HG03095 (cell line): ENCODE data around the gene HIPK2.

ENCODE experiments used
- ATAC-seq: cut with Tn5 transposase; IDR thresholded peaks from one replicate; pipeline ENCODE4 v1.9.1; 2021; ENCODE audit warnings: moderate library complexity; ENCODE audit not compliant: unreplicated experiment

Gene HIPK2

DNA sequence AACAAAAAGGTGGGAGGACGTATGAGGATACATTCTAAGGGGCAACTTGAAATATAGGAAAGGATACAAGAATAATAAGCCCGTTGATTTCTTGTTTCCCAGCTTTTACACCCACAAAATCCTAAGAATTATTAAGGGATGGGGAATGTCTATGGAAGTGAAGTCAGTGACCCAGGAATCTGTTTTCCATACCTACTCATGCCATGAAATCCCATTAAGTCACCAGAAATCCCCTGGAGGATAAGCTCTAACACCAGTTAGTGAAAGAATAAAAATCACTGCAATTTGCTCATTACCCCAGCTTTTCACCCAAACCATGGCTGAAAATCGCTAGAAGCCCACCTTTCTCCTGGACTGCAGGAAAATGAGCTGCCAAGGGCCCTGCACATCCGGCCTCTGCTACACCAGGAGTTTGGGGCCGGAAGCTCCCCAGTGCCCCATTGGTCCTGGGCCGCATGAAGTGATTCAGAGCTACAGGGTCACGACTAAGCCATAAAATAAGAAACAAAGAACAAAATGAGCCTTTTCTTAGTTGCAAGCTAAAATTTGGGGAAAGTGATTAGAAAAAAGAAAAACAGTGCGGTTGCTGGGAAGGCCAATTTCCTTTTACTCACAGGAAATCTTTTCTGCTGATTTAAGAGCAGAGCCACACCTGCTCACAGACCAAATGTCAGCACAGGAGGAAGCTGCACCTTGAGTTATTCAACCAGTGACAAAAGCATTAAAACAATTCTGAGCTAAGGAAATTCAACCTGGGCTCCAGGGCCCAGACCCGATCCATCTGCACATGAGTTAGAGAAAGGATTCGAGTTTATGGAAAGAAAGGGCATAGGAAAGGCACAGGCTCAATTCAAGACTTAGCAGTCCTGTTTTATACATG, 40.3 kb downstream of the HIPK2 start:
- ATAC-seq = no peak

GRCh38 chr7:139735912-139736595, 41.7 kb downstream of the HIPK2 start:
- ATAC-seq = no peak

DNA sequence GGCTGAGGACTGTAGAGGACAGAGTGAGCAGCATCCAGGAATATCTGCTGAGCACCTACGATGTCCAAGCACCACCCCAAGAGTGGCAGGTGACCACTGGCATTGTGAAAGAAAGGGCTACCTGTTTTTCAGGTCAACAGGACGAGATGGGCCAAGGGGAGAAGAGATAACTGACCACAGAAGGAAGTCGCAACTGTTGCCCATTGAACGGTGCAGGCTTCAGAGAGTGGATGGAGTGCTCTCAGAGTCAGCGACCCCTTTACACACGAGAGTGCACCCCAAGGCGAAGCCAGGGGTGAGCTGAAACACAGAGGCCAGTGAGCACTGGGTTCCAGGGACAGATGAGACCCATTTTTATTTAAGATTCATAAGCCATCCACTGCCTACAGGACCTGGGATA, 42.3 kb downstream of the HIPK2 start:
- ATAC-seq = no peak

DNA sequence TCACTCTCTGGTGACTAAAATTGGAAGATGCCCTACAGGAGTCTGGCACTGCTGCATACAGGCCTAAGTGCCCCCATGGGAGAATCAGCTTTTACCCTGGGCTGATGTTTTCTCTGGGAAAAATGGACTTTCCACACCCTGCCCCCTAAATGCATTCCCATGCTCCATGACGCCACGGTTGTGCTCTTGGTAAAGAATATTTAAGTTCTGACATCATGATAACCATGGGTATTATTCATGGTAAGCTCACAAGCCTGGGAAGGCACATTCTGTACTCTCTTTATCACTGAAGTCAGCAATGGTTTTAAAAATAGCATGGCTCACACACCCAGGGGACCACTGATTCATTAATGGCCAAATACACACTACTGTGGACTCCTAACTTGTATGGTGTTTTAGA, 43.4 kb downstream of the HIPK2 start:
- ATAC-seq = no peak

DNA sequence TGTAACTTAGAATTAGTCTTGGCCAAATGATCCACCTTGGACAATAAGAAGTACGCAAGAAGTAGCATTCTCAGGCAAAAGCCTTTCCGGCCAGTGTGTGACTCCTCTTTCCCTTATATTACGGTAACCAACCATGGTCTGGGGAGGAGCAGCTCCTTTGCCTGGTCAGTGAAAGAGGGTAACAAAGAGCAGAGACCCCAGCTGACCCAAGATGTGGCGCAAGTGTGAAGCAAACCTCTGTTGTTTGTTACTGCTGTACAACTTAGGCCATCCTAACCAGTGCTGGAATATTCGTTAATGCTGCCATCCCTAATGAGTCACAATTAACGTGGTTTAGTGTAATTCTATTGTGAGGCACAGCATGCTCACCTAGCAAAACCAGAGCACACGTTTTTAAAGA, 44.0 kb downstream of the HIPK2 start:
- ATAC-seq = no peak

DNA sequence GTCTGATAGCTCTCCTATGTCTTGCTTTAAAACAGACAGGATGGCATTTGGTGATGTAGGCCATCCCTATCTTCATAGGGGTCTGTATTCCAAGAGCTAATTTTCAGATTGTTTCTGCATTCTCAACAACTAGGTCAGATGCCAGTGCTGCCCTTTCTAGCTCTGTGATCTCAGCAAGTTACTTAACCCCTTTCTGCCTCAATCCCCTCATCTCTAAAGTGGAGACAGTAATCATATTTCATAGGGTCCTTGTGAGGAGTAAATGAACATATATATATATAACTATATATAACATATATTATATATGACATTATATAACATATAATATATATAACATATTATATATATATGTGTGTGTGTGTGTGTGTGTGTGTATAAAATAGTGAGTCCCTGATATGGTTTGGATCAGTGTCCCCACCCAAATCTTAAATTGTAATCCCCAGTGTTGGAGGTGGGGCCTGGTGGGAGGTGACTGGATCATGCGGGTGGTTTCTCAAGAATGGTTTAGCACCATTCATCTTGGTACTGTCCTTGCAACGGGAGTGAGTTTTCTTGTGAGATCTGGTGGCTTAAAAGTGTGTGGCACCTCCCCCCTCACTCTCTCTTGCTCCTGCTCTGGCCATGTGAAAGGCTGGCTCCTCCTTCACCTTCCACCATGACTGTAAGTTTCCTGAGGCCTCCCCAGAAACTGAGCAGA, 45.2 kb downstream of the HIPK2 start:
- no peak for ATAC-seq

DNA sequence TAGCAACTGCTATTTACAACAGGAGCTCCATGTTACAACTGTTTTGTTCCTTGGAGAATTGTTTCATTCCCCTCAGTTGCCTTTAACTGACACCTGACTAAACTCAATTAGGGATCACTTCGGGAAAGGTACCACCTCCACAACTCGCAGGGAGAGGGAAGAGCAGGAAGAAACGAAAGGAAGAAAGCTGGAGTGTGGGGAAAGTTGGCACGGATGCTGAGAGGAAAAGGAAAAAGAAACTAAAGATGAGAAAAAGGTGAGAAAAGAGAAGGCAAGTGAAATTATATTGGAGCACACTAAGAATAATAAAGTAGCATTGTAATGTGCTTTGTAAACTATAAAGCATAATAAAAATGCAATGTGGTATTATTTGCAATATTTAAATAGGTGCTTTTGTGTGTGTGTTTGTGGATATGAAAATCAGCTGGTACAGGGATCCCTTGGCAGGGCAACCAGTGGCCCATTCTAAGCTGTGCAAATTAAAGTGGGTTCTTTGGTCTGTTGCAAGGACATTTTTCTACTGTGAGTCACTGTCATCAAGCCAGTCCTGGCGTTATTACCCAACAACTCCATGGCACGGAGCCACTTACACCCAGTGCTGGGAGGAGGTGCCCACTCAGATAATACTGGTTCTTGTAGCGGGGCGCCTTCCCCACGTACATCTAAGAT, 45.9 kb downstream of the HIPK2 start:
- no peak for ATAC-seq

- ATAC-seq = peak; percentile 81
These were observed 46.8 kb downstream of the HIPK2 start for GRCh38 chr7:139730746-139731612.

GRCh38 chr7:139728203-139728602, 49.6 kb downstream of the HIPK2 start:
- ATAC-seq = no peak

- ATAC-seq = no peak
These were observed 50.6 kb downstream of the HIPK2 start for GRCh38 chr7:139727151-139727705.

DNA sequence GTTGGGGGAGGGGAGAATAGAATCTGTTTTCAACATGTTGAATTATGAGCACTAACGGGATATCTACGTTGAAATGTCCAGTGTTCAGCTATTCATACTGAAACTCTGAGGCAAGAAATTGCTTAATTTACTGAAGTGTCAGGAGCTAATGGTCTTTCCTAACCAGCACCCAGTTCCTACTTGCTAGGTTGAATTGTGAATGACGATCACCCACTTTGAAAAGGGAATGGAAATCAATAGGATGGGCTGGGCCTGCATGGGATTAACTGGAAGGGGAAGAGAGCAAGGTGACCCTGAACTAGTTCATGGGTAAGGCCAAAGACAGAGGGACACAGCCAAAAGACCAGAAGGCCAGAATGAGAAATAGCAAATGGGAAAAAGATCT, 51.3 kb downstream of the HIPK2 start:
- no peak for ATAC-seq

- ATAC-seq = no peak
These were observed 51.8 kb downstream of the HIPK2 start for GRCh38 chr7:139725858-139726484.

DNA sequence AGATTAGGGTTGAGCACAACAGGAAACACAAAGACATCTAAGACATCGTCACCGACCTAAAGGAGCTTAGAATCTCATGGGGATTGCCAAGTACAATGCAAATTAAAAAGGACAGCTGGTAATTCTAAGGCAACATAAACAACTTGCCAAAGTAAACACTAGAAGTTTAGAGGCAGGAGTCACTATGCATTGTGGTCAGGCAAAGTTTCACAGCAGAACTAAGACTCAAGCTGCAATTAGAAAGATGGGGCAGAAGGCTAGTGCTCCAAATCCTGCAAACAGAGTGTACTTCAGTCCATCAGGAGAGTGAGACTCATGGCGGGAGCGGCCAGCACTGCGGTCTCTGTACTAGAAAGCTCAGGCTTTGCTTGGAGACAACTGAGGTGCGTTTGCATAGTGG, 52.7 kb downstream of the HIPK2 start:
- ATAC-seq = peak; percentile 57

GRCh38 chr7:139722604-139723003, 55.2 kb downstream of the HIPK2 start:
- no peak for ATAC-seq

- ATAC-seq = no peak
These were observed 56.0 kb downstream of the HIPK2 start for GRCh38 chr7:139721821-139722220.

DNA sequence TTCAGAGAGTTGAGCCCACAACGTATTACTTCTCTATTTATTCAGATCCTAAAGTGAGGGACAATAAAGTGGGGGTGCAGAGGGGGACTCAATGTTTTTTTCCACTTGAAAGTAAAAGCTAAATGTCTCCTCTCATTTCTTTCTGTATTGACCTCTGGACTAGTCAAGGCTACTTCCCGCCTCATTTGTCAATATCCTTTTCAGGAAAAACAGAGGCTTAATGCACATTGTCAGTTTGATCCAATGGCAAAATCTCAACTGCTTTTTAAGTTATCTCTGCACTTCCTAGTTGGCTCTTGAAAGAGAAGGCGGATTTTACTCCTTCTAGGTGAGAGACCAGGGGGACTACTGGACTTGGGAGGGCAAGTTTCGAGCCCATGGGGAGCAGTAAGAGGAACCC, 56.4 kb downstream of the HIPK2 start:
- ATAC-seq = no peak

DNA sequence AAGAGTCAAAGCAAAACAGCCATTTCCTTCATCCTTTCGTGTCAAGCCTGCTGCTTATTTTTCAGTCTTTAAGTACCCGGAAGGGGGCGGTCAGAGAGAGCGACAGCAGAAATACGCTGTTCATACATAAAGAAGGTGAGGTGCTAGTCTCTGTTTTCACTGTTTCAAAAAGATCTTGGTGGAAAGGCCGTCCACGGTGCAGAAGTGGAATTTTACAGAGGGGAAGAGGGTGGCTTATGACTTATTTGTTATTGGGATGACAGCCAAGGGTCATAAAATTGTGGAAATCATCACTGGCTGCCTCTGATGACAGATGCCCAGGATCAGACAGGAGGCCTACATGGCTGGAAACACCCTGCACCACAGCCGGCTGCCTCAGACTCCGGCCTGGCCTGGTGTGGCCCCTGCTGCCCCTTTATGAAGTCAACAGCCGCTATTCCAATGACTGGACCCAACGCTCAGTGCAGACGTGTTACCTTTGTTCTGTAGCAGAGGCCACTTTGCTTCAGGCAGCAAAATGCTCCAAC, 57.0 kb downstream of the HIPK2 start:
- no peak for ATAC-seq

DNA sequence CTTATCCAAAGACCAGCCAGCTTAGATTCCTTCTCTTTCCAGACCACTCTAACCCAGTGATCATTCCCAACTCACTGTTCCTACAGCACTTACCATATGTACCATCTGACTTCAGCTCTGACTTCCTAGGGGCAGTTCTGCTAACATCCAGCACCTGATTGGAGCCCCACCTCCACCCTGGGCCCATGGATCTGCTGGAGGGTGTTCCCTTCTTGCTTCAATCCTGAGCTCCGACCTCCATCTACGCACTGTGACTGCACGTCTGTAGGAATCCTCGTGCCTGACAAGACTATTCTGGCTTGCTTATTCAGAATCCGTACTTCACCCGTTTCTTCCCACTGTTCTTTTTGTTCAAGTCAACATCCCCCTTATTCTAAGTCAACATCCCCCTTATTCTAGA, 57.6 kb downstream of the HIPK2 start:
- no peak for ATAC-seq

GRCh38 chr7:139718859-139719258, 58.9 kb downstream of the HIPK2 start:
- no peak for ATAC-seq
